Spleen (tissue), 11 donors: ENCODE measurements around the gene GDF2. TPM values are rescaled to one million over a fixed set of nuclear protein-coding genes. Genes with fewer than 3 reads are reported as not detected.

ENCODE experiments used
- DNase-seq: peaks from one replicate; pipeline ENCODE4 v3.0.0-alpha.2; 2020
- H3K27ac ChIP-seq, 8 donors: fragments of 200-600 bp; sonication (generic) in 7 of 8; 1 replicate in 4 of 8; 2 replicates in 4 of 8; pipeline versions ENCODE4 v1.5.0 to v1.8.0; 2016 to 2021; ENCODE audit warnings: inconsistent platforms in 4 of 8, mild to moderate bottlenecking in 4 of 8, moderate library complexity in 1 of 8
- H3K27me3 ChIP-seq, 7 donors: fragments of 200-600 bp; sonication (generic) in 6 of 7; replicated peaks in 1 of 7; 1 replicate in 4 of 7; 2 replicates in 3 of 7; pipeline versions ENCODE4 v1.5.0 to v1.8.0; 2016 to 2021; ENCODE audit warnings: inconsistent platforms in 3 of 7, mild to moderate bottlenecking in 1 of 7
- H3K36me3 ChIP-seq, 6 donors: fragments of 200-600 bp; sonication (generic) in 5 of 6; 1 replicate in 4 of 6; 2 replicates in 2 of 6; pipeline versions ENCODE4 v1.5.0 to v1.8.0; 2016 to 2021; ENCODE audit warnings: inconsistent platforms in 2 of 6
- H3K4me1 ChIP-seq, 6 donors: fragments of 200-600 bp; sonication (generic) in 5 of 6; 1 replicate in 3 of 6; 2 replicates in 3 of 6; pipeline versions ENCODE4 v1.5.0 to v1.8.0; 2016 to 2021; ENCODE audit warnings: inconsistent platforms in 3 of 6
- H3K4me3 ChIP-seq, 8 donors: fragments of 200-600 bp; sonication (generic) in 7 of 8; 1 replicate in 4 of 8; 2 replicates in 4 of 8; pipeline versions ENCODE4 v1.5.0 to v1.8.0; 2016 to 2021; ENCODE audit warnings: inconsistent platforms in 4 of 8, mild to moderate bottlenecking in 4 of 8, moderate library complexity in 2 of 8
- H3K9me3 ChIP-seq, 8 donors: fragments of 200-600 bp; sonication (generic) in 7 of 8; 1 replicate in 4 of 8; 2 replicates in 4 of 8; pipeline versions ENCODE4 v1.5.0 to v1.8.0; 2016 to 2021; ENCODE audit warnings: inconsistent platforms in 4 of 8
- POLR2A ChIP-seq, 3 donors: fragments of 450-650 bp; IDR thresholded peaks; one replicate each; pipeline ENCODE4 v1.5.1; 2017; ENCODE audit warnings: antibody characterized with exemption in 3 of 3, mild to moderate bottlenecking in 1 of 3
- POLR2AphosphoS5 ChIP-seq, 3 donors: sonication (generic); formaldehyde crosslinking; IDR thresholded peaks; one replicate each; pipeline ENCODE4 v1.5.1; 2017; ENCODE audit warnings: antibody characterized with exemption in 3 of 3
- WGBS, 5 donors: extraction: QIAGEN DNeasy Blood & Tissue Kit in 3 of 5; methylation state at CpG; one replicate each; pipeline versions ENCODE4 v1.1.5 to v1.1.7; 2013 to 2018; 5-methylcytosine and 5-hydroxymethylcytosine counted together
- intact Hi-C: fragments of 100-400 bp; cut with DNase I; formaldehyde crosslinking; loops from one replicate; pipeline ENCODE4 v1.15.0; 2023; ENCODE audit warnings: low total_unique reads
- polyA plus RNA-seq, 3 donors: library from polyadenylated mRNA; stranded (reverse); fragments of 200-250 nt; gene quantifications; one replicate each; pipeline ENCODE4 v1.2.1, GENCODE V29; 2013
- total RNA-seq, 7 donors: library from RNA; depleted of rRNA in 3 of 7; stranded (reverse); fragments of >200 nt in 3 of 7; fragmentation: NEBNext Ultra II Directional in 4 of 7; extraction: Animal tissue kit (Norgen Biotek cat#: 25700) in 4 of 7; gene quantifications; one replicate each; pipeline versions ENCODE4 v1.1.0 to v1.2.1, GENCODE V29; 2016 to 2021
- TF ChIP-seq, protein P1 (sequence below), 11 experiments: fragments of 200-600 bp in 7 of 11; fragments of 450-650 bp in 4 of 11; sonication (generic) in 4 of 11; IDR thresholded peaks in 8 of 11; conservative IDR thresholded peaks in 3 of 11; 1 replicate in 7 of 11; 2 replicates in 4 of 11; pipeline versions ENCODE4 v1.4.0 to v1.8.0; 2016 to 2021; ENCODE audit warnings: antibody characterized with exemption in 11 of 11, inconsistent platforms in 4 of 11, mild to moderate bottlenecking in 1 of 11
- donor health status: healthy with polysubstance abuse.
- donor health status: DM: no; HTN: no; CAD: no; lungs with moderate emphysema.
- donor health status: DM: no; HTN: no; CAD: no.
- donor health status: Bipolar disorder and iron deficiency.
- donor health status: healthy.
- donor health status: DM: no; HTN: no; CAD: no.
- donor health status: DM: yes; HTN: yes; CAD: no.

Gene GDF2
- total and polyA plus RNA-seq, 10 donors = not detected

DNA sequence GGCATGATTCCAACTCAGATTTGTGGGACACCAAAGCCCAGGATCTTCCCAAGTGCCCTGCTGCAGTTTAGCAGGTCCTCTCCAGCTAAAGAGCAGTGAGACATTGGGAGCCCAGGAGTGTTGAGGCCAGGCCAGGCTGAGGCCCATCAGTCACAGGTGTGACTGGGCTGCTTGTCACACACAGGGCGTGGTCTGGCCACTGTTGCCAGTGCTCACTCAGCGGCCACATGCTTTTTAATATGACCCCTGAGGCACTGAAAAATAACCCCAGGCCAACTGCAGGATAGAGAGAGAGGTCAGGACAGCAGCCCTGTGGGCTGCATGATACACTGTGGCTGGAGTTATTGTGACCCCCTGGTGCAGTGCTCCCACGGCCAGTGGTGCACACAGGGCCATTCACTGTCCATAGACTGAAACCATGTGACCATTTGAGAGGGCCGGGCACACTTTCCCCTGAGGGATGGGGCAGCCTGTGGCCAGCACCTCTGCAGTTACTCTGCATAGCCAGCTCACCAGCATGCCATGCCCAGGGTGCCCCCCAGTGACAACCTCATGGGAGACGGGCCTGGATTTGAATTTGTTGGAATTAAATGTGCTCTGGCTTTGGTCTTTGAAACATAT lies 4.2 kb downstream of the GDF2 start:
- Histone ChIP-seq H3K4me3 (no peak overlapping the region), H3K9me3 (no peaks in the 10 kb centered on the region), H3K27ac (no peak overlapping the region), H3K4me1 (no peaks in the 10 kb centered on the region), H3K27me3 (peaks cover 0 to 17% (median 0%) of the 10 kb centered on the region in 7 donors), H3K36me3 (no peaks in the 10 kb centered on the region)
- intact Hi-C loops = no loop called here
- TF ChIP-seq POLR2AphosphoS5 (IDR thresholded peaks at IDR 0.05) (no peak), POLR2A (IDR thresholded peaks at IDR 0.05) (no peak)
- TF ChIP-seq, protein P1, sequence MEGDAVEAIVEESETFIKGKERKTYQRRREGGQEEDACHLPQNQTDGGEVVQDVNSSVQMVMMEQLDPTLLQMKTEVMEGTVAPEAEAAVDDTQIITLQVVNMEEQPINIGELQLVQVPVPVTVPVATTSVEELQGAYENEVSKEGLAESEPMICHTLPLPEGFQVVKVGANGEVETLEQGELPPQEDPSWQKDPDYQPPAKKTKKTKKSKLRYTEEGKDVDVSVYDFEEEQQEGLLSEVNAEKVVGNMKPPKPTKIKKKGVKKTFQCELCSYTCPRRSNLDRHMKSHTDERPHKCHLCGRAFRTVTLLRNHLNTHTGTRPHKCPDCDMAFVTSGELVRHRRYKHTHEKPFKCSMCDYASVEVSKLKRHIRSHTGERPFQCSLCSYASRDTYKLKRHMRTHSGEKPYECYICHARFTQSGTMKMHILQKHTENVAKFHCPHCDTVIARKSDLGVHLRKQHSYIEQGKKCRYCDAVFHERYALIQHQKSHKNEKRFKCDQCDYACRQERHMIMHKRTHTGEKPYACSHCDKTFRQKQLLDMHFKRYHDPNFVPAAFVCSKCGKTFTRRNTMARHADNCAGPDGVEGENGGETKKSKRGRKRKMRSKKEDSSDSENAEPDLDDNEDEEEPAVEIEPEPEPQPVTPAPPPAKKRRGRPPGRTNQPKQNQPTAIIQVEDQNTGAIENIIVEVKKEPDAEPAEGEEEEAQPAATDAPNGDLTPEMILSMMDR (IDR thresholded peaks at IDR 0.05 in 8 of 11, conservative IDR thresholded peaks at IDR 0.05 in 3 of 11) = no peak
- 76 to 97% (median 80%) methylated on average over 3 to 5 of the region's 5 CpGs for WGBS, 5 donors
- no peak for DNase-seq

DNA sequence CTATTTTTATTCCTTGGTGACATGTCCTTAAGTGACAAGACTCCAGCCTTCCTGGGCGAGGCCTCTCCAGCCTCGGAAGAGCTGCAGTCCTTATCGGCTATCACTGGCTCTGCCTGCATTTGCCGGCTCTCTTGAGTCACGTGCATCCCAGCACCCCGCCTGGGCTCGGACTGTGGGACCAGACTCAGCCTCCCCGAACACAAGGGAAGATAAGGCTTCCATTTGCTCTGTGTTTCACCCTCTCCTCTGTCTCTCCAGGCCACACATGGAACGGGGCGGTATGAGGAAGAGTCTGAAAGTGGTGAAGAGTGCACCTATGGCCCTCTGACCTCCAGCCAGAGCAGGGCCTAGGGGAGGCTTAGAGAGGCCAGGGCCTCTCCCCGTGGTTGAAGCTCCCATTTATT lies 4.7 kb downstream of the GDF2 start:
- Histone ChIP-seq H3K4me1 (no peaks in the 10 kb centered on the region), H3K36me3 (no peaks in the 10 kb centered on the region), H3K4me3 (no peak overlapping the region), H3K9me3 (no peaks in the 10 kb centered on the region), H3K27me3 (peaks cover 0 to 17% (median 0%) of the 10 kb centered on the region in 7 donors), H3K27ac (no peak overlapping the region)
- WGBS, 5 donors = 75 to 91% (median 87%) methylated on average over 10 to 11 of the region's 11 CpGs
- no peak for DNase-seq
- TF ChIP-seq POLR2AphosphoS5 (IDR thresholded peaks at IDR 0.05) (no peak), POLR2A (IDR thresholded peaks at IDR 0.05) (no peak)
- TF ChIP-seq, protein P1 (IDR thresholded peaks at IDR 0.05 in 8 of 11, conservative IDR thresholded peaks at IDR 0.05 in 3 of 11) = no peak
- intact Hi-C loops = no loop called here

DNA sequence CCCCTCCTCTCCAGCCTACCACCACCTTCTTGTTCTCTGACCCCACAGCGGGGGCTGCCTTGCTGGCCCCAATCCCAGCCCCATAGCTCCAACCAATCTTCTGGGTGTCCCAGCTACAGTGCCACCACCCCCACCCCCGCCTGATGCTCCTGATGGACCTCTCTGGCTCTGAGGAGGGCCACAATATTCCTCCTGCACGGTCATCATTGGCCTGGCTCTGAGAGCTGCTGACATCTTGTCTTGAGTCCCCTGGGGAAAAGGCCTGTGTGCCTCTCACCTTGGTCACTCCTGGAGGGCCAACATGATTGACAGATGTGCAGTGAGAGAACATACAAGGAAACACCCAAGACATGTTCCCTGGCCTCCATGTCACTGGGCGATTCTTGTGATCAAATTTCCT lies 7.6 kb downstream of the GDF2 start:
- peaks cover 0 to 11% (median 0%) of the 10 kb centered on the region in 7 donors for H3K27me3 ChIP-seq
- H3K27ac ChIP-seq = no peak overlapping the region
- H3K9me3 ChIP-seq = no peaks in the 10 kb centered on the region
- intact Hi-C loops = no loop called here
- WGBS, 5 donors = 82 to 100% (median 88%) methylated on average over 4 of the region's 4 CpGs
- TF ChIP-seq POLR2A (IDR thresholded peaks at IDR 0.05) = no peak
- TF ChIP-seq POLR2AphosphoS5 (IDR thresholded peaks at IDR 0.05) = no peak
- TF ChIP-seq, protein P1 (IDR thresholded peaks at IDR 0.05 in 8 of 11, conservative IDR thresholded peaks at IDR 0.05 in 3 of 11) = no peak
- no peak overlapping the region for H3K4me3 ChIP-seq
- DNase-seq = no peak
- H3K4me1 ChIP-seq = no peaks in the 10 kb centered on the region
- no peaks in the 10 kb centered on the region for H3K36me3 ChIP-seq

DNA sequence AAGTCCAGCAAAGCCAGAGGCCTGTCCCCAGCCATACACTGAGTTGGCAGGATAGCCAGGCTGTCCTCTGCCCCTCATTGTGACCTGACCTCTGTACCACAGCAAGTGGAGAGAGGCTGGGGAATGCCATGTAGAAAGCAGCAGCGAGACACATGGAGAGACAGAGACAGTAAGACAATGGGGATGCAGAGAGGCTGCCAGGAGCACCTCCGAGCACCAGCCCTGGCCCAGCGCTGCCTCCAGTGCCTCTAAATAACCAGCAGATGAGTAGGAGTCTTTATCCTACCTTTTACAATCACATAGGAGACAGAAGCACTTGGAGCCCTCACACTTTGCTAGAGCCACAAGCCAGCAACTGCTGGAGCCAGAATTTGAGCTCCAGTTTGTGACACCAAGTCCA lies 8.1 kb downstream of the GDF2 start:
- Histone ChIP-seq H3K4me1 (no peaks in the 10 kb centered on the region), H3K36me3 (no peaks in the 10 kb centered on the region), H3K27ac (no peak overlapping the region), H3K9me3 (no peaks in the 10 kb centered on the region), H3K4me3 (no peak overlapping the region), H3K27me3 (peaks cover 0 to 12% (median 0%) of the 10 kb centered on the region in 7 donors)
- intact Hi-C loops = no loop called here
- TF ChIP-seq POLR2A (IDR thresholded peaks at IDR 0.05) (no peak), POLR2AphosphoS5 (IDR thresholded peaks at IDR 0.05) (no peak)
- TF ChIP-seq, protein P1 (IDR thresholded peaks at IDR 0.05 in 8 of 11, conservative IDR thresholded peaks at IDR 0.05 in 3 of 11) = no peak
- DNase-seq = no peak
- 76 to 87% (median 85%) methylated on average over 3 of the region's 3 CpGs for WGBS, 5 donors
